HEK293T (cell line): Measurements from ENCODE around the gene JAK3.
"Not testable (repeated sequence)": the region's sequence is repeated elsewhere in the genome, so short reads cannot be mapped to it uniquely, and the experiment has no call there.

ENCODE experiments used
- CTCF ChIA-PET: fragments of 350-600 bp; formaldehyde crosslinking; extraction: SDS; loops from one replicate; lab custom pipeline; 2021; ENCODE audit warnings: antibody characterized with exemption, inconsistent platforms; lab: Yijun Ruan, JAX
- POLR2A ChIA-PET: fragments of 350-600 bp; formaldehyde crosslinking; extraction: SDS; loops from one replicate; lab custom pipeline; 2020; ENCODE audit warnings: antibody characterized with exemption, inconsistent platforms; lab: Yijun Ruan, JAX
- DNase-seq: peaks from one replicate; pipeline ENCODE4 v3.0.0; 2012; ENCODE audit warnings: mixed read lengths; ENCODE audit errors: extremely low spot score
- ARNT ChIP-seq: fragments of 450-650 bp; IDR thresholded peaks from 2 replicates; pipeline ENCODE4 v1.6.1; 2017; ENCODE audit warnings: mild to moderate bottlenecking
- BHLHE40 ChIP-seq: fragments of 450-650 bp; IDR thresholded peaks from 2 replicates; pipeline ENCODE4 v1.6.1; 2016; ENCODE audit warnings: mild to moderate bottlenecking, moderate library complexity, borderline replicate concordance
- CTBP1 ChIP-seq: fragments of 450-650 bp; IDR thresholded peaks from 2 replicates; pipeline ENCODE4 v1.6.1; 2016; ENCODE audit warnings: borderline replicate concordance
- ELF4 ChIP-seq: fragments of 450-650 bp; IDR thresholded peaks from 2 replicates; pipeline ENCODE4 v1.6.1; 2017; ENCODE audit warnings: antibody characterized with exemption
- FOXA1 ChIP-seq: fragments of 450-650 bp; IDR thresholded peaks from 2 replicates; pipeline ENCODE4 v1.6.1; 2016; ENCODE audit warnings: mild to moderate bottlenecking
- FOXK2 ChIP-seq: fragments of 450-650 bp; IDR thresholded peaks from 2 replicates; pipeline ENCODE4 v1.6.1; 2016; ENCODE audit warnings: mild to moderate bottlenecking
- FOXM1 ChIP-seq: fragments of 450-650 bp; IDR thresholded peaks from 2 replicates; pipeline ENCODE4 v1.6.1; 2017; ENCODE audit warnings: mild to moderate bottlenecking, borderline replicate concordance
- HDGF ChIP-seq: fragments of 450-650 bp; IDR thresholded peaks from 2 replicates; pipeline ENCODE4 v1.6.1; 2017; ENCODE audit warnings: antibody characterized with exemption, borderline replicate concordance
- L3MBTL2 ChIP-seq: fragments of 450-650 bp; conservative IDR thresholded peaks from 2 replicates; pipeline ENCODE4 v1.6.1; 2016; ENCODE audit warnings: mild to moderate bottlenecking
- LEF1 ChIP-seq: fragments of 450-650 bp; IDR thresholded peaks from 2 replicates; pipeline ENCODE4 v1.6.1; 2017; ENCODE audit warnings: mild to moderate bottlenecking, borderline replicate concordance
- NFRKB ChIP-seq: fragments of 450-650 bp; IDR thresholded peaks from 2 replicates; pipeline ENCODE4 v1.6.1; 2016; ENCODE audit warnings: mild to moderate bottlenecking, moderate library complexity
- PKNOX1 ChIP-seq: fragments of 450-650 bp; IDR thresholded peaks from 2 replicates; pipeline ENCODE4 v1.6.1; 2016
- SP1 ChIP-seq: fragments of 450-650 bp; IDR thresholded peaks from 2 replicates; pipeline ENCODE4 v1.6.1; 2017
- SUZ12 ChIP-seq: fragments of 450-650 bp; IDR thresholded peaks from 2 replicates; pipeline ENCODE4 v1.6.1; 2016; ENCODE audit warnings: mild to moderate bottlenecking
- TARDBP ChIP-seq: fragments of 450-650 bp; IDR thresholded peaks from 2 replicates; pipeline ENCODE4 v1.6.1; 2016
- ZNF384 ChIP-seq: fragments of 450-650 bp; IDR thresholded peaks from 2 replicates; pipeline ENCODE4 v1.6.1; 2016

JAK3 gene

GRCh38 chr19:17805427-17805826 lies 42.4 kb downstream of the JAK3 start:
- no peak for TF ChIP-seq SUZ12
- TF ChIP-seq TARDBP, result no peak
- no peak for TF ChIP-seq LEF1
- no peak for TF ChIP-seq L3MBTL2
- TF ChIP-seq FOXK2, result no peak
- no peak for TF ChIP-seq SP1
- no peak for TF ChIP-seq NFRKB
- no peak for TF ChIP-seq FOXA1
- TF ChIP-seq ELF4, result no peak
- TF ChIP-seq FOXM1, result no peak
- no peak for TF ChIP-seq ZNF384
- POLR2A ChIA-PET, result no interaction called here
- DNase-seq, result no peak
- CTCF ChIA-PET, result no interaction called here

- DNase-seq, result no peak
These were observed 44.4 kb downstream of the JAK3 start for GRCh38 chr19:17803264-17803896.

GRCh38 chr19:17802137-17802858 lies 45.5 kb downstream of the JAK3 start:
- DNase-seq, result no peak
- ChIA-PET POLR2A (no interaction called here), CTCF (interaction anchor here (0.8 kb wide), 1 partner anchor 136 kb away, joined by 5 read pairs; no protein-coding TSS in a partner anchor)
- no peak for TF ChIP-seq FOXM1
- TF ChIP-seq FOXA1, result no peak
- TF ChIP-seq L3MBTL2, result no peak
- TF ChIP-seq FOXK2, result no peak
- no peak for TF ChIP-seq HDGF
- TF ChIP-seq SUZ12, result no peak
- TF ChIP-seq BHLHE40, result no peak
- no peak for TF ChIP-seq ZNF384
- TF ChIP-seq SP1, result no peak
- no peak for TF ChIP-seq PKNOX1
- TF ChIP-seq ARNT, result no peak

More at GRCh38 chr19:17803264-17803896, 44.4 kb downstream of the JAK3 start:
- CTCF ChIA-PET, result interaction anchor here (0.6 to 0.8 kb wide), 3 partner anchors 28 to 887 kb away, joined by 3 to 9 read pairs (median 3); no protein-coding TSS in a partner anchor
- POLR2A ChIA-PET, result interaction anchor here (1.2 kb wide), 1 partner anchor 38 kb away, joined by 3 read pairs; no protein-coding TSS in a partner anchor
- TF ChIP-seq ARNT (no peak), FOXK2 (no peak), SUZ12 (no peak), HDGF (no peak), NFRKB (no peak)

DNA sequence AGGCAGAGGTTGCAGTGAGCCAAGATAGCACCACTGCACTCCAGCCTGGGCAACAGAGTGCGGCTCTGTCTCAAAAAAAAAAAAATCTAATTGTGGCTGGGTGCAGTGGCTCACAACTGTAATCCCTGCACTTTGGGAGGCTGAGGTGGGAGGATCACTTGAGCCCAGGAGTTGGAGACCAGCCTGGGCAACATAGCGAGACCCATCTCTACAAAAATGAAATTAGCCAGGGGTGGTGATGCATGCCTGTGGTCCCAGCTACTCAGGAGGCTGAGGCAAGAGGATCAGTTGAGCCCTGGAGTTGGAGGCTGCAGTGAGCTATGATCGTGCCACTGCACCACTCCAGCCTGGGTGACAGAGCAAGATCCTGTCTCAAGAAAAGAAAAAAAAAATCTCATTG lies 49.2 kb downstream of the JAK3 start:
- CTCF ChIA-PET, result interaction anchor here (0.9 kb wide), 1 partner anchor 45 kb away, joined by 3 read pairs; no protein-coding TSS in a partner anchor
- POLR2A ChIA-PET, DNase-seq: not testable (repeated sequence)

DNA sequence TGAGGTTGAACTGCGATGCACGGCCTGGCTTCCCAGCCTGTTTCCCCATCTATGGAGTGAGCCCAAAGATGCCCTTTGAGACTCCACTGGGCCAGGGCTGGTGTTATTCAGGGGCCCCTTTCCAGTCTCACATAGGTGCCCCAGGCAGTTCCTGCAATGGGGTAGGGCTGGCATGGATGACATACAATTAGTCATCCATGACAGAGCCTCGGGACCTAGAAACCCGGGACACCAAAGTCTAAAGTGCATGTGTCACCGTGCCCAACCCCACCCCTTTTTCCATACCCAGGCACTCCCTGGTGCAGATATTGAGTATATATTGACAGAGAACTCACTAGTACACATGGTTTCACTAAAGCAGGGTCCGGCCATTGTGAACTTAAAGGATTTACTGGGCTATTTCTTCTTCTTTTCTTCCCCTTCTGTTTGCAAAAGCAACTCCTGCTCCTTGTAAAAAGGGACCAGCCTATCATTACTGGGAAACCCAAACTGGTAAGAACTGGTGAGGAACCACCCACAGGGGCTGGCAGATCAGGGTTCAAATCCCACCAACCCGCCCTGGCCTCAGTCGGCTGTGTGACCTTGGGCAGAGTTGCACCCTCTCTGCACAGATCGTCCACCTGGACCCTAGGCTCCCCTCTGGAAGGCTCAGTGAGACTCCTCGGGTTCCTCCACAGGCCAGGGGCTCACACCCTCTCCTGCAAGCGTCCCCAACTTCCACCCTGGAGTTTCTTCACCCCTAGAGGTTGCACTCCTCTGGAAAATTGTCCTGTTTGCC lies 50.2 kb downstream of the JAK3 start:
- CTCF ChIA-PET, result interaction anchor here (0.6 to 0.9 kb wide), 2 partner anchors 9 to 46 kb away, joined by 3 read pairs; no protein-coding TSS in a partner anchor
- POLR2A ChIA-PET, result interaction anchor here (1.3 kb wide), 1 partner anchor 62 kb away, joined by 5 read pairs; the partner anchor contains the start of gene RPL18A
- TF ChIP-seq ARNT (no peak), FOXA1 (no peak), SUZ12 (no peak), L3MBTL2 (no peak), NFRKB (no peak), BHLHE40 (no peak), HDGF (no peak), LEF1 (no peak), TARDBP (no peak), PKNOX1 (no peak), SP1 (no peak), FOXK2 (no peak), FOXM1 (no peak), ZNF384 (no peak), CTBP1 (no peak), ELF4 (no peak)
- DNase-seq, result no peak

DNA sequence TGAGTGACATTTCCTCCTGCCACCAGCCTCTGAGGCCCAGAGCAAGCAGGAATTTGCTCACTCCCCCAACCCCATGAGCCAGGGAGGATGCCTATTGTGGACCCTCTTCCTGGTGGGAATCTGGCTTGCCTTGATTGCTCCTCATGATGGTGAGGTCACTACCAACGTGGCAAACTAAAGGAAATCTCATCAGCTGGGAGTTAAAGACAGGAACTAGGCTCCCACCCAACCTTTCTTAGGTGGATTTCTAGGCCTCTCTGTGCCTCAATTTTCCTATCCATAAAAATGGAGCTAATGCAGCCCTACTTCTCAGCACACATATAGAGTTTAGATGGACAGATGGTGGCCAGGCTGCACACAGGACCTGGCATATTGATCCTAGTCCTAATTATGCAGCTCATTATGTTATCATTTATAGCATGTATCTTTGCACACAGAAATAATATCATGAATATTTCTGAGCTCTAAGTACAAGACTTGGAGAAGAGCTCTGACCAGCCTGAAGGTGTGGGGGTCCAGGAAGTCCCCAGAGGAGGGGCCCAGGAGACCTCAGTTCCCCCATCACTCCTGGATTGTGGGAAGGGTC lies 50.9 kb downstream of the JAK3 start:
- POLR2A ChIA-PET, result interaction anchor here (1.3 kb wide), 1 partner anchor 62 kb away, joined by 5 read pairs; the partner anchor contains the start of gene RPL18A

More for the DNA sequence above, 50.9 kb downstream of the JAK3 start:
- no peak for DNase-seq
- CTCF ChIA-PET, result interaction anchor here (0.6 kb wide), 1 partner anchor 8 kb away, joined by 3 read pairs; no protein-coding TSS in a partner anchor
- TF ChIP-seq FOXA1 (no peak), ARNT (no peak)
